ENCODE data around the gene TMEM63A.

Gene TMEM63A

DNA sequence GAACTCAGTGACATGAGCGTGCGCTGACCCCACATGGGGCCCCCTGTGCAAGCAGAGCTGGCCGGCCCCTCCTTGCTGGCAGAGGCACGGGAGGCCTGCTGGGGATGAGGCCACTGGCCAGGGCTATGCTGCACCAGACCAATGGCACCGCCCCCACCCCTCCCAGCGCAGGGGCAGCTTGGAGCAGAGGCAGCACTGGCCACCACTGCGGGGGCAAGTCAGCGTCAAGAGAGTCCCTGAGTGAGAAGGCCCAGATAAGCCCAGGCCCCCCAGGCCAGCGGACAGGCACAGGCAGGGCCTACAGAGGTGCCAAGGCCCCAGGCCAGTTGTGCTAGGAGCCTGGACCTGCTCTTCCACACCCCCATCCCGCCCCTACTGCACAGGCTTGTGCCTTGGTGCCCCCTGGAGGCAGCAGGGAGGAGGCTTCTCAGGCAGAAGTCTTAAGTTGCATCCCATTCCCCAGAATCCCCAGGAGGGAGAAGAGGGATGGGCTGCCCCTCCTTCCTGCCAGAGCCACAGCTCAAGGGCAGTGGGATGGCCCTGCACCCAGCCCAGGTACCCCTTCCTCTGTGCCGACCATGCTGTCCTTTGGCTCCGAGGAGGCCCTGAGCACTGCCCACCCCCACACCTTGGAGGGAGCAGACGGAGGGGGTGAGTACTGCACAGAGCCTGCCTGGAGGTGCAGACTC is 36.5 kb downstream of the TMEM63A start:
- Histone ChIP-seq H2AFZ (ENCODE audit: low read depth, low read length, severe bottlenecking) (no peak overlapping the region), H3K4me3 (ENCODE audit: insufficient read depth, low read length, poor library complexity, severe bottlenecking) (no peak overlapping the region), H4K20me1 (ENCODE audit: low read depth, low read length) (no peaks in the 10 kb centered on the region), H3K36me3 (ENCODE audit: low read length) (no peaks in the 10 kb centered on the region), H3K9ac (ENCODE audit: low read length) (no peak overlapping the region), H3K4me2 (ENCODE audit: low read depth, low read length, poor library complexity, severe bottlenecking) (no peak overlapping the region), H3K27me3 (ENCODE audit: low read length) (no peaks in the 10 kb centered on the region), H3F3A (ENCODE audit: insufficient read depth) (peaks cover 18% of the 10 kb centered on the region), H3K79me2 (ENCODE audit: insufficient read depth, low read length) (no peaks in the 10 kb centered on the region), H3K27ac (ENCODE audit: low read depth, low read length) (no peak overlapping the region), H3K9me3 (ENCODE audit: insufficient read depth, low read length) (no peaks in the 10 kb centered on the region), H3K9me2 (replicated peaks; ENCODE audit: insufficient read depth, low read length) (no peaks in the 10 kb centered on the region)
- no peak for TF ChIP-seq EZH2phosphoT487 (conservative IDR thresholded peaks at IDR 0.05; ENCODE audit: low read length)
- TF ChIP-seq, protein P1, sequence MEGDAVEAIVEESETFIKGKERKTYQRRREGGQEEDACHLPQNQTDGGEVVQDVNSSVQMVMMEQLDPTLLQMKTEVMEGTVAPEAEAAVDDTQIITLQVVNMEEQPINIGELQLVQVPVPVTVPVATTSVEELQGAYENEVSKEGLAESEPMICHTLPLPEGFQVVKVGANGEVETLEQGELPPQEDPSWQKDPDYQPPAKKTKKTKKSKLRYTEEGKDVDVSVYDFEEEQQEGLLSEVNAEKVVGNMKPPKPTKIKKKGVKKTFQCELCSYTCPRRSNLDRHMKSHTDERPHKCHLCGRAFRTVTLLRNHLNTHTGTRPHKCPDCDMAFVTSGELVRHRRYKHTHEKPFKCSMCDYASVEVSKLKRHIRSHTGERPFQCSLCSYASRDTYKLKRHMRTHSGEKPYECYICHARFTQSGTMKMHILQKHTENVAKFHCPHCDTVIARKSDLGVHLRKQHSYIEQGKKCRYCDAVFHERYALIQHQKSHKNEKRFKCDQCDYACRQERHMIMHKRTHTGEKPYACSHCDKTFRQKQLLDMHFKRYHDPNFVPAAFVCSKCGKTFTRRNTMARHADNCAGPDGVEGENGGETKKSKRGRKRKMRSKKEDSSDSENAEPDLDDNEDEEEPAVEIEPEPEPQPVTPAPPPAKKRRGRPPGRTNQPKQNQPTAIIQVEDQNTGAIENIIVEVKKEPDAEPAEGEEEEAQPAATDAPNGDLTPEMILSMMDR (IDR thresholded peaks at IDR 0.05; ENCODE audit: insufficient read depth, low read length, poor library complexity, severe bottlenecking) = peak; percentile 66

DNA sequence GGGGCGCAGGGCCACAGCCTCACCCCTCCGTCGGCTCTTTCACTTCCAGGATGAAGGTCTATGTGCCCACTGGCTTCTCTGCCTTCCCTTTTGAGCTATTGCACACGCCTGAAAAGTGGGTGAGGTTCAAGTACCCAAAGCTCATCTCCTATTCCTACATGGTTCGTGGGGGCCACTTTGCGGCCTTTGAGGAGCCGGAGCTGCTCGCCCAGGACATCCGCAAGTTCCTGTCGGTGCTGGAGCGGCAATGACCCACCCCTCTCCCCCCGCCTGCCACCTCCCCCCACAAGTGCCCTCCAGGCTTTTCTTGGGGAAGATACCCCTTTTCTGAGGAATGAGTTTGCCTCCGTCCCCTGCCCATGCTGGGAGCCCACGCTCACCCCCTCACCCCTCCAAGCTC is 37.1 kb downstream of the TMEM63A start:
- no peak for TF ChIP-seq EZH2phosphoT487 (conservative IDR thresholded peaks at IDR 0.05; ENCODE audit: low read length)
- TF ChIP-seq, protein P1 (IDR thresholded peaks at IDR 0.05; ENCODE audit: insufficient read depth, low read length, poor library complexity, severe bottlenecking) = no peak
- Histone ChIP-seq H3K9ac (ENCODE audit: low read length) (no peak overlapping the region), H3K4me3 (ENCODE audit: insufficient read depth, low read length, poor library complexity, severe bottlenecking) (no peak overlapping the region), H3K79me2 (ENCODE audit: insufficient read depth, low read length) (no peaks in the 10 kb centered on the region), H3K4me2 (ENCODE audit: low read depth, low read length, poor library complexity, severe bottlenecking) (no peak overlapping the region), H3K27me3 (ENCODE audit: low read length) (no peaks in the 10 kb centered on the region), H3K27ac (ENCODE audit: low read depth, low read length) (no peak overlapping the region), H4K20me1 (ENCODE audit: low read depth, low read length) (no peaks in the 10 kb centered on the region), H2AFZ (ENCODE audit: low read depth, low read length, severe bottlenecking) (no peak overlapping the region), H3K36me3 (ENCODE audit: low read length) (no peaks in the 10 kb centered on the region), H3F3A (ENCODE audit: insufficient read depth) (peaks cover 16% of the 10 kb centered on the region), H3K9me2 (replicated peaks; ENCODE audit: insufficient read depth, low read length) (no peaks in the 10 kb centered on the region), H3K9me3 (ENCODE audit: insufficient read depth, low read length) (no peaks in the 10 kb centered on the region)

DNA sequence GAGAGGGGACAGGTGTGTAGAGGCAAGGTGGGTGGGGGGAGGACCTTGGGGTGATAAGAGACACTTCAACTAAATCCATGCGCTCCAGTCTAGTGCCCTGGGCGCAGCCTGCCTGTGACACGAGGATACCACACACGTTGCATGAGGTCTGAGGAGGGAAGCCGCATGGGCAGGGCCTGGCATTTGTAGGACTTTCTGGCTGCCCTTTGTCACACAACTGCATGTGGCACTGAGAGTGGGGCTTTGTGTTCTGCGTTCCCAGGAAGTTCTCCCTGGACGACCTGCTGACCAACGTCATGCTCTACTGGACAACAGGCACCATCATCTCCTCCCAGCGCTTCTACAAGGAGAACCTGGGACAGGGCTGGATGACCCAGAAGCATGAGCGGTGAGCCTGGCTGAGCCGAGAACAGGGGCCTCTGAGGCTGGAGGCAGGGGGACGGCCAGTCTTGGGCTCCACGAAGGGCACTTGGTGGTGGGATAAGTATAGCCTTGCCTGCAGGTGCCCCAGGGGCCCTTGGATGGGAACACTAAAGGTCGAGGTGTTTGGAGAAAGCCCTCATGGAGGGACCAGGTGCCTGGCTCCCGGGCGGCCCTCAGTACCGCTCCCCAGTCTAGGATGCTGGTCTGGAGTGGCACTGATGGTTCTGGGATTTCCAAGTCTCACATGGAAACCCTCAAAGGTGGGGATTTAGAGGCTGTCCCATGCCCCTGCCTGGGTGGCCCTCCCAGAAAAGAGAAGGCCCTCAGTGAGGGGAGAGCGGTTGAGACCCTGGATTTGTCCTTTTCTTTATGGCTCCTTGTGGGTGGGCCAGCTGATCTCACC is 37.7 kb downstream of the TMEM63A start:
- no peaks in the 10 kb centered on the region for H3K79me2 ChIP-seq (ENCODE audit: insufficient read depth, low read length)
- no peak overlapping the region for H3K4me2 ChIP-seq (ENCODE audit: low read depth, low read length, poor library complexity, severe bottlenecking)
- H3K27me3 ChIP-seq (ENCODE audit: low read length) = no peaks in the 10 kb centered on the region
- TF ChIP-seq EZH2phosphoT487 (conservative IDR thresholded peaks at IDR 0.05; ENCODE audit: low read length) = no peak
- TF ChIP-seq, protein P1 (IDR thresholded peaks at IDR 0.05; ENCODE audit: insufficient read depth, low read length, poor library complexity, severe bottlenecking) = no peak
- no peaks in the 10 kb centered on the region for H3K9me3 ChIP-seq (ENCODE audit: insufficient read depth, low read length)
- H3K4me3 ChIP-seq (ENCODE audit: insufficient read depth, low read length, poor library complexity, severe bottlenecking) = no peak overlapping the region
- H3K9me2 ChIP-seq (replicated peaks; ENCODE audit: insufficient read depth, low read length) = no peaks in the 10 kb centered on the region
- no peaks in the 10 kb centered on the region for H3K36me3 ChIP-seq (ENCODE audit: low read length)
- no peaks in the 10 kb centered on the region for H4K20me1 ChIP-seq (ENCODE audit: low read depth, low read length)
- no peak overlapping the region for H3K27ac ChIP-seq (ENCODE audit: low read depth, low read length)
- H3F3A ChIP-seq (ENCODE audit: insufficient read depth) = peaks cover 16% of the 10 kb centered on the region
- no peak overlapping the region for H3K9ac ChIP-seq (ENCODE audit: low read length)
- no peak overlapping the region for H2AFZ ChIP-seq (ENCODE audit: low read depth, low read length, severe bottlenecking)

Data from SU-DHL-6 (cell line).